Hepatocyte (in vitro differentiated cells): ENCODE results near the gene ADAMTSL3.

Experiments used
- CTCF ChIP-seq: fragments of 200-600 bp; sonication (generic); IDR thresholded peaks from 2 replicates; pipeline ENCODE4 v1.5.1; 2016; ENCODE audit warnings: antibody characterized with exemption, mild to moderate bottlenecking; ENCODE audit not compliant: poor library complexity
- EZH2 ChIP-seq: fragments of 200-600 bp; sonication (generic); IDR thresholded peaks from 2 replicates; pipeline ENCODE4 v1.6.1; 2016; ENCODE audit warnings: antibody characterized with exemption, mild to moderate bottlenecking, borderline replicate concordance

DNA sequence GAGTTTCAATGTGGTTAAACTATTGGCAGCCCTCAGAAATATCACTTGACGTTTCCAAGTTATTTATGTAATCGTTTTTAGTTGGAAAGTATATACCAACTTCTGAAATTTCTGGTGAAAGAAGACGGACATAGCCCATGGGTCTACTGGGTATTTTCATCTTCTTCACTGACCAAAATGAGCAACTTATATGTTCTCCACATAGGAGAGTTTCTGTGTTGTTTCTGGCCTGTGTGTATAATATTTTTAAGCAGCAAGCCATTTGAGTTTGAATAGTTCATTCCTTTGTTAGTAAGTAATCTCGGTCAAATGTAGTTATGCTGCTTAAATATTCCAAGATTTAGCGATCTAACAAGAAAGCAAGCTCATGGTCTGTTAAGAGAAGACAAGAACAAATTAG is 57.3 kb downstream of the ADAMTSL3 start:
- TF ChIP-seq EZH2 (no peak), CTCF (no peak)
